ENCODE measurements around the gene AACS.
A peak's percentile ranks its signal among the peaks of the same experiment; 100 is the strongest.
"Not testable (repeated sequence)": the region's sequence is repeated elsewhere in the genome, so short reads cannot be mapped to it uniquely, and the experiment has no call there.

The AACS gene

GRCh38 chr12:125128439-125129178 lies 63.4 kb downstream of the AACS start:
- no peak for DNase-seq

DNA sequence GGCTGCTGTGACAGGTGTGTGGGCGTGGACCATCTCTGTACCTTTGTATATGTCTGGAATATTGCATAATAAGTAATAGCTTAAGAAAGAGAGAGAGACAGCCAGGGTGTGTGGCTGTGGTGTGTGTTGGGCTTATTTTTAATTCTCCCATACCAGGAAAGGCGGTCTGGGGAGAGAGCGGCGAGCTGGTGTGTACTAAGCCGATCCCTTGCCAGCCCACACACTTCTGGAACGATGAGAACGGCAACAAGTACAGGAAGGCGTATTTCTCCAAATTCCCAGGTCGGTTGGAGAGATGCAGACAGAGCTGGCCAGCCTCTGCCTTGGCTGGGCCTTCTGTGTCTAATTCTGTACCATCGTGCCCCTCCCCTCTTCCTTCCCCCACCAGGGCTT lies 63.9 kb downstream of the AACS start:
- DNase-seq, result no peak

DNA sequence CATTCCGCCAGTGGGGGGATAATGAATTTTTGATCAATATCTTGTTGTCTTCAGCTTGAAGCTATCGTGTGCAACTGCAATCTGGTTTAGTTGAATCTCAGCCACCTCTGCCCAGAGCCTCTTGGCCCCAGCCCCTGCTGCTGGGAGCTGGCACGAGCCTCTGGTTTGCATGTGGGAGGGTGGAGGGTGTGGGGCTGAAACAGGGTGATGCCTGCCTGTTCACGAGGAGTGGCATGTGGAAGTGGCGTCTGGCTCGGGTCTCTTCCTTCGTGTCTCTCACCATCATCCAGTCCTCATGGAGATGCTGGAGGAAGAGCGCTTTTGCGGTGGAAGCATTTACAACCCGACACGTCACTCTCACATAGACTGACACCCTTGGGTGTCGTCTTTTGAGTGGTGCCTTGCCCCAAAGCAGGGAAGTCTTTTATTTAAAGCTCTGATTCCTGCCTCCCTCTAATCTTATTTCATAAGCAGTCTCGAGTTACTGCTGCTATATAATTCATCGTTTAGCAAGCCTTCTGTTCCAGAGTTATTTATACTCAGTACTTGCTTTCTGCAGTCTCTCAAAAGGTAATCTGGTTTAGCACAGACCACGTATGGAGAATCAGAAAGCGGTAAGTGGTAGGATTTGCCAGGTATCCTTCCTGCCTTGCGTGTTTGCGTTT lies 64.5 kb downstream of the AACS start:
- no peak for DNase-seq

GRCh38 chr12:125131958-125132357 lies 66.7 kb downstream of the AACS start:
- DNase-seq, result no peak

GRCh38 chr12:125132698-125133400 lies 67.6 kb downstream of the AACS start:
- DNase-seq, result no peak

GRCh38 chr12:125133616-125134015 lies 68.4 kb downstream of the AACS start:
- DNase-seq, result no peak

- no peak for DNase-seq
Measured at GRCh38 chr12:125134576-125134975, 69.3 kb downstream of the AACS start.

DNA sequence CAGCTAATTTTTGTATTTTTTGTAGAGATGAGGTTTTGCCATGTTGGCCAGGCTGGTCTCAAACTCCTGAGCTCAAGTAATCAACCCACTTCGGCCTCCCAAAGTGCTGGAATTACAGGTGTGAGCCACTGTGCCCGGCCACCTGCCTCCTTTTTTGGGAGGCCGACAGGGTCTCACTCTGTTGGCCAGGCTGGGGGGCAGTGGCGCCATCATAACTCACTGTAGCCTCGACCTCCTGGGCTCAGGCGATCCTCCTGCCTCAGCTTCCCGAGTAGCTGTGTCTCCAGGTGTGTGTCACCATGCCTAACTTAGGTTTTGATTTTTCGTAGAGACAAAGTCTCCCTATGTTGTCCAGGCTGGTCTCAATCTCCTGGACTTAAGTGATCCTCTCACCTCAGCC lies 70.7 kb downstream of the AACS start:
- no peak for DNase-seq

GRCh38 chr12:125136702-125137101 lies 71.5 kb downstream of the AACS start:
- DNase-seq, result no peak

- DNase-seq, result no peak
Measured at GRCh38 chr12:125137766-125138344, 72.6 kb downstream of the AACS start.

DNA sequence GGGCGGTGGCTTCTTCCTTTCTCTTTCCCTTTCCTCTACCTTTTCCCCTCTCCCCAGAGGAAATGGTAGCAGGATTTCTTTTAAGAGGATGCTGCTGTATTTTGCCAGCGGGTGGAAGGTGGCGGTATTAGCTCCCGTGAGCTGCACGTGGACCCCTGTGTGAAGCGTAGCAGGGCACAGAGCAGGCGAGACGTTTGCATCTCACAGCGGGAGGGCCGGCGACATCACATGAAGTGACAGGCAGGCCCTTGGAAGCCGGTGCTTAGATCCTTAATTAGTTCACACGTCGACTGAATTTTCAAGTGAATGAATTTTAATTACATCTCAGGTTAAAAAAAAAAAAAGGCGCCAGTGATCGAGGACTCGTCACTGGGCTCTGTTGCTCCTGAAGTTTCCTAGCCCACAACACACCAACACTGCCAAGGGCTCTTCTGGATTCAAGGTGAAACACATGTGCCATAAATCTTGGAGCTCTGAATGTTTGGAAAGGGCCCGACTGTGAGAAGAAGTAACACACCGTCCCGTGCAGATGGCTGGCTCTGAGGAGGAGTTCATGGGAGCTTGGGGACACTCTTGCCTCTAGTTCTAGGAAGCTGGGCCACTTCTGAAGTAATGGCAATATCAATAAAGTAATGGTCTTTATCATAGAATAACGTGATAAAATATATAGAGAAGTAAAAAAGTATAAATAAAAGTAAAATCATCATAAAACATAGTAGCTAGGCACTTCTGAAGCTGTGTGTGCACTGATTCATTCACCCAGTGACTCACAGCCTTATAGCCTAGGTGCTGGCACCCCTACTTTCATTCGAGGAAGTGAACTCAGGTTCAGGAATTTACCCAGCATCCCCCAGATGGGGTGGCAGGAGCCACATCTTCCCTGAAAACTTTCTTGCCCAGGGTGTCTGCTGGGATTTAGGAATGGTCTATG lies 75.3 kb downstream of the AACS start:
- no peak for DNase-seq

GRCh38 chr12:125141210-125141573 lies 76.0 kb downstream of the AACS start:
- not testable (repeated sequence) for DNase-seq

- no peak for DNase-seq
Measured at GRCh38 chr12:125142601-125143000, 77.4 kb downstream of the AACS start.

GRCh38 chr12:125143491-125143890 lies 78.3 kb downstream of the AACS start:
- no peak for DNase-seq

GRCh38 chr12:125145196-125145595 lies 80.0 kb downstream of the AACS start:
- DNase-seq, result peak in 1 of 2 experiments; percentile 43

GRCh38 chr12:125148316-125148715 lies 83.1 kb downstream of the AACS start:
- DNase-seq, result no peak

- no peak for DNase-seq
Measured at GRCh38 chr12:125149160-125150108, 84.2 kb downstream of the AACS start.

DNA sequence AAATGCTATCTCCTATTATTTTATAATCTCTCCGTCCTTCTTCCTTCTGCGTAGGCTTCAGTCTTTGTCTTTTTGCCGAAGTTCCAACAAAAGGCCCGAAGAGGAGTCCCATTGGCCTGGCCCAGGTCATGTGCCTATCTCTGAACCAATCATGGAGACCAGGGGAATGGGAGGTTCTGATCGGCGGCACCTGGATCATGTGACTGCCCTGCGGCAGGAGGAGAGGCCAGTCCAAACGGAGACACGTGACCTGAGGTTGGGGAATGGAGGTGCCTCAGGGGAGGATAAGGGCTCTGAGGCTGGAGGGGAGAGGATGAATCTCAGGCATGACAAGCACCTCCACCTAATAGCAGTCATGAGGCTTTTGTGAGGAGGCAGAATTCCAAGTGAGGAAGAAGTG lies 86.0 kb downstream of the AACS start:
- no peak for DNase-seq

GRCh38 chr12:125152463-125152862 lies 87.2 kb downstream of the AACS start:
- no peak for DNase-seq

- DNase-seq, result no peak
Measured at GRCh38 chr12:125155366-125155765, 90.1 kb downstream of the AACS start.

GRCh38 chr12:125157177-125157576 lies 91.9 kb downstream of the AACS start:
- no peak for DNase-seq

All from cerebellar nuclear complex (tissue), 1 donor.